ENCODE data around the gene FBLL1.

DNA sequence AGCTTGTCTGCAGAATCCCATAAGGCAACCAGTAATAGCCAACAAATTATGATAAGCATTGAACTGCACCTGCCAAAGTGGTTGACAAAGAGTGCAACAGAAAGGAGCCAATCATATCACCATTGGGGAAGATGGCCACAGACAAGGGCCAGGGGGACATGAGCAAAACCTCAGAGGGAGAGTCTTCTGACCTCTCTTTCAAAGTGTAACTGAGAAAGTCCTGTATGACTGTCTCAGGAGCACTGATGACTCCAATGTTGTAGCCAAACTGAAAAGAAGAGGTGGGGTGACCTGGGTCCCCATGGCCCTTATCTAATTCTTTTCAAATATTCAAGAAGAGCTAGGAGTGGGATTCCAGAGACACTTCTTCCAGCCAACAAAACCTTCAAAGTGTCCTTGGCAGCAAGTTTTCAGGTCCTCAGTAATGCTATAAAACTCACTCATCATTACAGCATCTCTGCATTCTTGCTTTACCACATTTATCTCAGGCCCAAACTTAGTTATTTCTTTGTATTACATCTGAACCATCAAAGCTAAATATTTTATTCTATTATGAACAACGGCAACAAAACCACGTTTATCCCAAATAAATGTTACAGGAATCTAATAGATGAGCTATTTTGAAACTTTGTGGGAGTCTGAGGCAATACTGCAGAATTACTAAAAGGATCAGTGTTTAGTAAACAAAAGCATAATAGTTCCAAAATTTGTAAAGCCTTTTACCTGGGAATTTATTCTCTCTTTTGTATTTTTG lies 24.4 kb downstream of the FBLL1 start:
- TF ChIP-seq CTCF (conservative IDR thresholded peaks at IDR 0.05; ENCODE audit: low read depth, low read length) (no peak), EZH2phosphoT487 (IDR thresholded peaks at IDR 0.05; ENCODE audit: borderline replicate concordance, low read length) (no peak), EZH2 (IDR thresholded peaks at IDR 0.05; ENCODE audit: low read length, unreplicated experiment) (no peak)

All from PC-3 (cell line).